BE2C (cell line): ENCODE results near the gene ANO5. TPM values are rescaled to one million over a fixed set of nuclear protein-coding genes. Genes with fewer than 3 reads are reported as not detected.

ENCODE experiments used
- DNase-seq: peaks from one replicate; pipeline ENCODE4 v3.0.0-alpha.2; 2020
- H3K27me3 ChIP-seq: fragments of 250-450 bp; sonication (Bioruptor Pico); 2 replicates; pipeline ENCODE4 v1.5.1; 2020; ENCODE audit warnings: mild to moderate bottlenecking
- H3K36me3 ChIP-seq: fragments of 250-450 bp; sonication (Bioruptor Pico); 2 replicates; pipeline ENCODE4 v1.5.1; 2020; ENCODE audit warnings: mild to moderate bottlenecking
- H3K4me1 ChIP-seq: fragments of 250-450 bp; sonication (Bioruptor Pico); 2 replicates; pipeline ENCODE4 v1.5.1; 2020
- H3K4me3 ChIP-seq: 2 replicates; pipeline ENCODE4 v1.5.1; 2011; ENCODE audit warnings: low read depth, low read length
- H3K9me3 ChIP-seq: fragments of 250-450 bp; sonication (Bioruptor Pico); 2 replicates; pipeline ENCODE4 v1.5.1; 2020
- CTCF ChIP-seq: IDR thresholded peaks from 2 replicates; pipeline ENCODE4 v1.5.1; 2012; ENCODE audit warnings: mild to moderate bottlenecking, low read depth, low read length
- polyA plus RNA-seq: library from polyadenylated mRNA; unstranded; fragments of >200 nt; gene quantifications from one replicate; pipeline ENCODE4 v1.2.1, GENCODE V29; 2012; ENCODE audit warnings: low read depth, missing spikeins; ENCODE audit not compliant: insufficient read length, insufficient read depth

Gene ANO5
- 2.9 TPM for polyA plus RNA-seq

- no peaks in the 10 kb centered on the region for H3K27me3 ChIP-seq
- no peaks in the 10 kb centered on the region for H3K4me1 ChIP-seq
- DNase-seq = peak; percentile 75
- no peak for TF ChIP-seq CTCF
- H3K36me3 ChIP-seq = no peaks in the 10 kb centered on the region
- H3K4me3 ChIP-seq = peak within 1 kb of the TSS; percentile 77
- H3K9me3 ChIP-seq = no peaks in the 10 kb centered on the region
Observed at GRCh38 chr11:22192642-22193347, at the start of gene ANO5. ANO5 (plus strand) TSS chr11:22193085; CDS start chr11:22193493, 408 bp downstream.

DNA sequence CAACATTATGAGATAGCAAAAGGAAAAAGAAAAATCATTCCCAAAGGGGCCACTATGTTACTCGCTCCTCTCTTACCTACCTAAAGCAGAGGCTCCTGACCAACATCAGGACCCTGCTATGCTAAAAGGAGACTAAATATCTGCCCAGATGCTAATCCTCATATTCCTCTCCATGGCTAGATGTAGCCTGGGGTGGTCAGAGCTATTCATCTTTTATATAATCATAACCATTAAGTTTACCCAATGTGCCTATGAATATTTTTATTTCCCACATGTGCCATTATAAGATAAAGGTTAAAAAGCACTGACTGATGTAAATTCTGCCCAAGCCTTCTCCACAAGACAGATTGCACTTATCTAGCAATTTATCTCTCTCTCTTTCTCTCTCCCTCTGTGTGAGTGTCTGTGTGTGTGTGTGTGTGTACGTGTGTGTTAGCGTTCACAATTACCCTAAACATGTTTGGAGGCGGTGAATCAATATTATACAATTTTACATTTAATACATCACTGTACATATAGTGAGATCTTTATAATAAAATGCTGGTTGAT lies 41.2 kb upstream of the ANO5 start:
- TF ChIP-seq CTCF = no peak
- Histone ChIP-seq H3K27me3 (no peaks in the 10 kb centered on the region), H3K4me3 (peak overlapping the region; percentile 49), H3K4me1 (no peaks in the 10 kb centered on the region), H3K36me3 (no peaks in the 10 kb centered on the region), H3K9me3 (no peaks in the 10 kb centered on the region)
- no peak for DNase-seq

DNA sequence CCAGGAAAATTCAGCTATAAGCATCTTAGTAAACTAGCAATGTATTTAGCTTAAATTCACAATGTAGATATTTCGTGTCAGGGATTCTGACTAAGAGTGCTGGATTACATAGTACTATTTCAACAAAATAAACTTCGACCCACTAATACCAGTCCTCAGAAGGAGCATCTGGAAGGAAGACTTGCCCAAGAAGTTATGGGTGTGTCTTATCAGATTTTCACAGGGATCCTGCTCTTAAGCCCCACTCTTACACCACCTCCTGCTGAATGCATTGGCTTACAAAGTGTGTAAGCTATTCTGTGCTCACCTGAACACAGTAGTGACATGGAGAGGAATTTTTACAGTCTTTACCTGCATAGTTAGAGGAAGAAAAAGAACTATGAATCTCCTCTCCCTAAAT lies 35.4 kb upstream of the ANO5 start:
- Histone ChIP-seq H3K36me3 (no peaks in the 10 kb centered on the region), H3K4me1 (no peaks in the 10 kb centered on the region), H3K27me3 (no peaks in the 10 kb centered on the region), H3K4me3 (no peak overlapping the region), H3K9me3 (no peaks in the 10 kb centered on the region)
- no peak for TF ChIP-seq CTCF
- DNase-seq = no peak

- no peak overlapping the region for H3K4me3 ChIP-seq
- TF ChIP-seq CTCF = no peak
- H3K27me3 ChIP-seq = no peaks in the 10 kb centered on the region
- no peaks in the 10 kb centered on the region for H3K36me3 ChIP-seq
- no peaks in the 10 kb centered on the region for H3K9me3 ChIP-seq
- DNase-seq = no peak
- H3K4me1 ChIP-seq = no peaks in the 10 kb centered on the region
Observed at GRCh38 chr11:22161489-22161888, 31.4 kb upstream of the ANO5 start.

DNA sequence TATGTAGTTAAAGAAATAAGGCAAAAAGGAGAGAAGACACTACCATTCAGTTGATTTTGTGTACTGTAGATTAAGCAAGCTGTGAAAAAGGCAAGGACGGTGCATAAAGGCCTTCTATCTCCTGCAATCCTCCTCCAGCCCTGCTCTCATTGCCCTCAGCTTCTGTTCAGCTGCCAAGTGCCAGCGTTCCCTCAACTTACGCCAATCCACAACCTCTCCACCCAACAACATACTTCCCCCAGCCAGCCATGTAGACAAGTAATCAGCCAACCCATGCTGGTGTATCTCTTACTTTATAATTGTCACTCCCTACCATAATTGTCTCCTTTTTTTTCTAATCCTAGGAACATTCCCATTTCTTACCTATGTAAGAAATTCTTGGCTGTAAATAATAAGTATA lies 30.1 kb upstream of the ANO5 start:
- no peak for TF ChIP-seq CTCF

GRCh38 chr11:22163394-22163797 lies 29.5 kb upstream of the ANO5 start:
- TF ChIP-seq CTCF = no peak
- Histone ChIP-seq H3K4me1 (no peaks in the 10 kb centered on the region), H3K4me3 (no peak overlapping the region), H3K9me3 (no peaks in the 10 kb centered on the region), H3K36me3 (no peaks in the 10 kb centered on the region), H3K27me3 (no peaks in the 10 kb centered on the region)
- no peak for DNase-seq

More for the DNA sequence above, 30.1 kb upstream of the ANO5 start:
- DNase-seq = no peak
- Histone ChIP-seq H3K27me3 (no peaks in the 10 kb centered on the region), H3K9me3 (no peaks in the 10 kb centered on the region), H3K36me3 (no peaks in the 10 kb centered on the region), H3K4me3 (no peak overlapping the region), H3K4me1 (no peaks in the 10 kb centered on the region)
